LHCN-M2 (cell line): Measurements from ENCODE around the gene WASF2. TPM values are rescaled to one million over a fixed set of nuclear protein-coding genes. Genes with fewer than 3 reads are reported as not detected.

Experiments used
- DNase-seq: peaks from one replicate; pipeline ENCODE4 v3.0.0-alpha.2; 2012; ENCODE audit warnings: low read depth
- total RNA-seq: library from RNA; depleted of rRNA; stranded (reverse); fragments of >200 nt; gene quantifications from 2 replicates; pipeline ENCODE4 v1.2.3, GENCODE V29; 2014

Gene WASF2
- total RNA-seq, 1 experiment from 2014 or later = 31.0 TPM

DNA sequence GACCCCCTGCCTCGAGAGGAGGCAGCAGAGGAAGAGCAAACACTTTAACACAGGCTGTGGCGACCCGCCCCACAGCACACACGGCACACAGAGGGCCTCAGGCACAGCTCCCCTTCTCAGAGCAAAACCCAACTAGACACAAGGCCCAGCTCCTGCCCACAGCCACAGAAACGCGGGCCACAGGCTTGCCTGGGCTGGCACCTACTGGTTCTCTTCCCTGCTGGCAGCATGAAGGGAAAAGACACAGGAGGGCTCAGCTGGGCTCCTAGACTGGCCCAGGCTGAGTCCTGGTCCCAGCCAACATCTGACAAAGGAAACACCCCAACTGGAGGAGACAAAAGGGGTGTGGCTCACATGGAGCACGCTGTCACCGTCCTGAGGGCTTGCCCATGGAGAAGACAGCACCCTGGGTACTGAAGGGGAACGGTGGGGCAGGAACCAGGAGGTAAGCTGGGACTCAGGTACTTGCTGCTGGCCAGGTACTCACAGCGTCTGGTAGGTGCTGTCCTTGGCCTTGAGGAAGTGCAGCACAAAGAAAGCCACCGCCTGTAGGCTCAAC lies 110.3 kb downstream of the WASF2 start:
- DNase-seq = no peak

DNA sequence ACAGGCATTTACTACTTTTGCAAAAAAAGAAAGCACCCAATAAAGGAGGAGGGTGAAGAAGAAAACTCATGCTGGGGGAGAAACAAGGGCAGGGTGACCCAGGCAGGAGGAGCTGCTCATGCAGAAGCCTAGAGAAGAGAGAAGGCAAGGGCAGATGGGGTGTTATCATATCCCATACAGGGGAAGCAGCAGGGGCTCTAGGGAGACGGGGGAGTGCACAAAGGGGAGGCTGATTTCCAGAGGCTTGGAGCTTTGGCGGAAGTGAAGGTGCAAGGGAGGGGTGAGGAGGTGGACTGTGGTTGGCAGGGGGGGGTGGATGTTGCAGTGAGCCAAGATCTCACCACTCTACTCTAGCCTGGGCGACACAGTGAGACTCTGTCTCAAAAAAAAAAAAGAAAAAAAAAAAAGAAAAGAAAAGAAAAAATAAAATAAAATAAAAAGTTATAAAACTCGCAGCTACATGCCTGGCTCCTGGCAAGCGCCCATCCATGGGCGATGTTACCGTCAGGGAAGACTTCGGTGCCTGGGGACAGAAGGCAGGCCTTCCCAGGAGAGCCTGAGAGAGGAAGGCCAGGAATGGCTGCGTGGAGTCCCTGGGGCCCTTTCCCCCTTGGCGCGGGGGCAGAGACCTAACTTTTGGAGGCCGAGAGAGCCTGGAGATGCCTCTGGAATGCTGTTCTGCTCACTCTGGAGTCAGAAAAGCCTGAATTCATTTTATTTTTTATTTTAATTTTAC lies 112.0 kb downstream of the WASF2 start:
- no peak for DNase-seq

DNA sequence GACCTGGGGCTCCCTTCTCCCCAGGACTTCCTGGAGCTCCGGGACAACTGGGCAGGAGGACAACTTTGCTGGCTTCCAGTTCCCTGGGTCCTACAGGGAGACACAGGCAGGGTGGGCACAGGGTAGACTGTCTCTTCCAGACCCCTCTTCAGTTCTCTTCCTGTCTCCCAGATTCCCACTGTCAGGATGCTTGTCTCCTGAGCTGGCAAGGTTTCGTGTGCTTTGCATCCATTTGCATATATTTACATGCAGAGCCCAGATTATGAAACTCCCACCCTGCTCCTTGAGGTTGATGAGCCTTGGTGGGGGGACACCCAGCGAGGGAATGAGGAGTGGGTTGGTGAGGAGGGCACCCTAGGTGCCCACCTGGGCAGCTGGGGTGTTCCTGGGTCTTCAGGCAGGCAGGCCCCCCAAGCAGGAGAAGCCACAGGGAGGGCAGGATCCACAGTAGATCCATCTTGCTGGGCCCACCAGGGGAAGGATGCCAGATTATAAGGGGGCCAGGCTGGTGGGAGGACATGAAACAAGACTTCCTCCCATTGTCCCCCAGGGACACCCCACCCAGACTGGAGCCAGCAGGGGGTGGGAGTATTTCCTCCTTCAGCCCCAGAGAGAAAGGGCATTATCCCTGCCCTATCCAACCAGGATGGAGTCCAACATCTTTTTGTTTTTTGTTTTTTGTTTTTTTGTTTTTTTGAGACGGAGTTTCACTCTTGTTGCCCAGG lies 115.4 kb downstream of the WASF2 start, which contains the start of gene FCN3:
Gene FCN3, minus strand, starts transcription at position 463 of the 725 bp plus-strand sequence. Its CDS starts 6 bp downstream, at position 457.
- DNase-seq = no peak

DNA sequence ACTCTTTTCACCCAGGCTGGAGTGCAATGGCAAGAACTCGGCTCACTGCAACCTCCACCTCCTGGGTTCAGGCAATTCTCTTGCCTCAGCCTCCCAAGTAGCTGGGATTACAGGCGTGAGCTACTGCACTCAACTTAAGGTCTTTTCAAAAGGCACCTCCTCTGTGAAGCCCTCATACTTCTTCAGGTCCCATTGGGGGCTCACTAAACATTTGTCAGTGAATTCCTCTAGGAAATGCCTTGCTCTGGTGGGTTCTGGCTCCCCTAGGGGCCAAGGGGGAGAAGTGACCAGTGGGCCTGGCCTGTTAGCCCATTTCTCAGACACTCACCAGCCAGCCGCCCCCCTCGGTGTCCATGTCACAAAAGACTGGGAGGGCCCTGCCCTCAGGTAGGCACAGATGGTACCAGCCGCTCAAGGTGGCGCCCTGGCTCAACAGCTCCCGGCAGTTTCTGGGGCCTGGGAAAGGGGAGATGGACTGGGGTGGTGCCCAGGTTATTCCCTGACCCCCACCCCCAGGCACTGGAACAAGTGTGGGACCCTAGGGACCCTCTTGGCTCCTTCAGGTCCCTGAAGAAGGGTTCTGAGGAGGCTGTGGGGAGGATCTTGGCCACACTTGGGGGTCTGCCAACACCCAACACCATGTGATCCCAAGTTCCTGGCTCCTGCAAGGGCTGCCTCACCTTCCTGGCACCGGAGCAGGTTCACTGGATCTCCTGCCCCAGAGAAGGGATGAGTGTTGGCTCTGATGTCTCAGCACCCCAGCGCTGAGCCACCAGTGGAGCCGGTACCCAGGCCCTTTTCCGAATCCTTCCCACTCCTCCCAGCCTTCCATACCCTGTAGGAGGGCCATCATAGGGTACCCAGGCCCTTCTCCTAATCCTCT lies 116.9 kb downstream of the WASF2 start:
- DNase-seq = no peak

DNA sequence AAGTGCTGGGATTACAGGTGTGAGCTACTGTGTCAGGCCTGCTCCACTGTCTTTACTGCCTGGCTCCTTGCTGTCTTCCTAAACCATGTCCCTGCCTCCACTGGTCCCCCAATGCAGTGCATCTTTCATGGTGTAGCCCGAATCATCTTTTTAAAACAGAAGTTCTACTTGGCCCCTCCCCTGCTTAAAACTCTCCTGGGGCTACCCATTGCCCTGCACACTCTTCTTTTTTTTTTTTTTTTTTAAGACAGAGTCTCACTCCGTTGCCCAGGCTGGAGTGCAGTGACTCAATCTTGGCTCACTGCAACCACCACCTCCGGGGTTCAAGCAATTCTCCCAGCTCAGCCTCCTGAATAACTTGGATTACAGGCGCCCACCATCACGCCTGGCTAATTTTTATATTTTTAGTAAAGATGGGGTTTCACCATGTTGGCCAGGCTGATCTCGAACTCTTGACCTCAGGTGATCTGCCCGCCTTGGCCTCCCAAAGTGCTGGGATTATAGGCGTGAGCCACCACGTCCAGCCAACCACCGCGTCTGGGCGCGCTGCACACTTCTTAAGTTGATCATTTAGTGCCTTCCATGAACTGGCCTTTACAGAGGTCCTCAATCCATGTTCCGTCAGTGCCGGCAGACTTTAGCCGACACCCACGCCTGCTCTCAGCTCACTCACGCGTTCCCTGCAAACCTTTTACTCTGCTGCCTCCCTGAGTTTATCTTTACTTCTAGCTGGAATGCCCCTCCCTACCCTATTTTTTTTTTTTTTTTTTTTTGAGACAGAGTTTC lies 117.8 kb downstream of the WASF2 start:
- no peak for DNase-seq

DNA sequence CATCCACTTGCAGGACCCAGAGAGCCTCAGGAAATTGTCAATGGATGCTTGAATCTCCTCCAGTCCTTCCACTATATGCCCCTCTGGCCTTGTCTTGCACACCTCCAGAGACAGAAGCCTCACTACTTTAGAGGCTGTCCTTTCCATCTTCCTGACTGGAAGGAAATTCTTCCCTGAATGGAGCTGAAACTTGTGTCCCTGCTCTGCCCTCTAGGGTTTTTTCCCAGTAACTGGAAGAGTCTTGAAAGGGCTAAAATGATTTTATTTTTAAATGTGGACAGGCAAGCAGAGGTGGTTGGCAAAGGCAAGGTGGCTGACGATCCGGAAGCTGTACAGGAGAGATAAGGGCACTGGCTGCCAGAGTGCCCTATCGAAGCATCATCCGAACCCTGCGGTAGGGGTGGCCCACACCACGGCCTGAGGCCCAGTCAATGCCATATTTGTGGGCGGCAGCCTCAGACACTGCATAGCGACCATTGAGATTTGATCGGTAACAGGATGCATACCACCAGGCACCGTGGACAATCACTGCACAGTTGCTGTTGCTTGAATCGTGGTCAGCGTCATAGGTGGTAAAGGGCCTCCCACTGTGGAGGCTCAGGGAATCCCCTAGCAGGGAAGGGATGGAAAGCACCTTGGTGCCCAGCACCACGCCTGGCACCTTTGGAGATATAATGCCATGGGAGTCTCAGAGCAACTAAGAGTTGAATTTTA lies 120.9 kb downstream of the WASF2 start:
- peak; percentile 40 for DNase-seq

DNA sequence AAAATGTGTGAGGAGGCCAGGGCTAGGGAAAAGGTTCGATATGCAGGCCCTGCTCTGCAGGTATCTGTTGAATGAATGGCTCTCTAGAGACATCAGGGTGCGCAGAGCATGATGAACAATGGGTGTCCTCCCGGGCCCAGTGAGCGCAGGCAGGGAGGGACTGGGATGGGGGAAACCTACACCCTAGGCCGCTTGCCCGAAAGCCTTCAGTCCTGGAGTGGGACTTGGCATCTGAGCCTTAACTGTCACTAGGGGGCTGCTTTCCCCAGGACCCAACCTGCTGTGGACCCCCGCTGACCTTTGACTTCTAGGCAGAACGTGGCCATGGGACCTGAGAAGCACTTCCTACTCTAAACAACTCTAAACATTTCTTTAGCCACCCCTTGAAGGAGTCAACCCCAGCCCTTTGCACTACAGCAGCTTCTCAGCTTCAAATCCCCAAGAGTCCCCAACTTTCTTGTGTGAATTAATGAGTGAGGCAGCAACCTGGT lies 122.8 kb downstream of the WASF2 start:
- DNase-seq = no peak

DNA sequence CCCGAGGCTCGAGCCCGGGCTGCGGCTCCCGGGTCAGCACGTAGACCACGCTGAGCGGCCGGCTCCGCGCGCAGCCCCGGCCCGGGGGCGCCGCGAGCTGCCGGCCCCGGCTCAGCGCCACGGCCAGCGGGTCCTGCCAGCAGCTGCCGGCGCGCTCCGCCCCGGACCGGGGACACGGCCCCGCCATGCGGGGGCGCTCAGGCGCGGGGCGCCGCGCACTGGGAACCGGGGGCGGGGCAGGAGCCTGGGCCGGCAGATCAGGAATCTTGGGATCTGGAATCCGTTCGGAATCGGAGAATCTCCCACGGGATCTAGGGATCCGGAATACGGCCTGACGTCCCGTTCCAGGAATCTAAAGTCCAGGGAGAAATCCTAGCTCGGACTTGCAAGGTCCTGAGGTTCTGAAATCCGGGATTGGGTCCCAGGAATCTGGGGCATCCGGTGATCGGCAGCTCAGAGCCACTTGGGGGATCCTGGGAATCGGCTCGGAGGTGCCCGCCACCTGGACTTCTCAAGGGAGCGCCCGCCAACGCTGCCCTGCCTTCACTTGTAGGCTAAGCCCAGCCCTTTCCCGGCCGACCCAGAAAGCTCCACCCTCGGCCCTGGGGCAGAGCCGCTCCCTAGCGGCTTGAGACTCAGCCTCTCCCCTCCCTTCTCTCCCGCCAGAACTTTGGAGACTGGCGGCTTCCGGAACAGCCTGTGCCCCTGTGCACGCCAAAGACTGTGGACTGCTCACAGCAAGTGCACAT lies 123.4 kb downstream of the WASF2 start, which contains the start of gene MAP3K6:
Gene MAP3K6, minus strand, starts transcription at position 551 of the 749 bp plus-strand sequence. Its CDS starts 364 bp downstream, at position 187.
- DNase-seq = peak; percentile 86

DNA sequence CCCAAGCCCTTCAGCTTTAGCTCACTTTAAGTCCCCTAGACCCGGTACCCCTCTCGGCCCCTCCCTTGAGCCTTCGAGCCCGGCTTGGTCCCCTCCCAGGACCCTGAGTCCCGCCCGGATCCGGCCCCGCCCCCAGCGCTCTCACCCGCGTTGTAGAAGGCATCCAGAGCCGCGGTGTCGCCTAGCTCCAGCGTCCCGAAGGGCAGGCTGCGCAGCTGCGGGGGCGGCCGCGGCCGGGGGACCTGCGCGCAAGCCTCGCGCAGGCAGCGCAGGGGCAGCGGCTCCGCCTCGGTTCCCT lies 123.9 kb downstream of the WASF2 start:
- DNase-seq = peak; percentile 79

DNA sequence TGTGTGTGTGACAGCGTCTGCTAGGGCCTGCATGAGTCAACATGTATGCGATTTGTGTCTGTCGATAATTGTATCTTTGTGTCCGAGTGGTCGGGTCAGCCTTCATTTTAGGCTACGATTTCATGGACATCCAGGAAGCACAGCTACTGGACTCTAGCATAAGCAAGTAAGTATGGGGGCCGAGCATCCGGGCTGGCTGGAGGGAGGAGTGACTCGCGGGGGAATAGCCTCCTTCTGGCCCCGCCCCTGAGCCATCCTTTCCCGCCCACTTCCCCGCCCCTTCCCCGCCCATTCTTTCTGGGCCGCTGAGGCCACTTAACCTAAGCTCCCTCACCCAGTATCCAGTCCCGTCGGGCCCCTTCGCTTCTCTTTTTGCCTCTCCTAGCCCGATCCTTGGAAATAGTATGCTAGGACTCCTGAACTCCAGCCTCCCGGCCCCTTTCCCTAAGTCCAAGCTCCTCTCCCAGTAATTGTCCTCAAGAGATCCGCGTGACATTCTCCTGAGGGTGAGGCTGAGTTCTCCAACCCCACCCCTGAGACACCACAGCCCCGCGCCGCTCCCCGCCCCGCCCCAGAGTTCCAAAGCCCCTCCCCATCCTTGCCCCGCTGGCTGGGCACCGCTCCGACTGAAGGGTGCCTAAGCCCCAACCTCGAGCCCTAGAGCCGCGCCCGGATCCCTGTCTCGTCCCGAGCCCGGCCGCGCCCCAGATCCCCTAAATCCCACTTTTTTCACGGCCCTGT lies 124.4 kb downstream of the WASF2 start:
- peak; percentile 87 for DNase-seq

DNA sequence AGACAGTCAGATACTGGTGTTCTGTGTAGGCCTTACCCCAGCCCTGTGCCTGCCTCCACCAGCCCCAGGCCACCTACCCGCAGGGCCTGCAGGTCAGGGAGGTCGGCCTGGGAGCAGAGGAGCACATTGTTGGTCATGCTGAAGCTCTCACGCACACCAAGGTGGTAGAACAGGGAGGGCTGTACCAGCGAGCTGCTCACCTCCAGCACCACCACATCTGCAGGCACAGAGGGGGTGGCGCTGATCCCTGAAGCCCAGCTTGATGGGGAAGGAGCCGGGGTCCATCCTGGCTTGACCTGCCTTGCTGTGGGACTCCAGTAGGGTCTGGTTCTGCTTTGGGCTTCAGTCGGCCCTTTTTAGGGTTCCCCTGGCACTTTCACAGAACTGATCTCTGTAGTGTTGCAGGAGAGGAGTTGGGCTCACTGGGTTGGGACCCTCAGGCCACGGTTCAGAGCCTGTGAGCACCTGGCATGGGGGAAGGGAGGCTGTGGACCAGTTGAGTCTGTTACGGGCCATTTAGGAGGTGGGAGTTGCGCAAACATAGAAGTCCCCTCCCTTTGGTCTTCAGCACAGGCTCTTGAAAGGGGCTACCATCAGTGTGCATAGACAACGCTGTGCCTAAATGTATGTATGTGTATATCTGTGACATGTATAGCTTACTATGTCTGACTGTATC lies 125.1 kb downstream of the WASF2 start:
- no peak for DNase-seq

DNA sequence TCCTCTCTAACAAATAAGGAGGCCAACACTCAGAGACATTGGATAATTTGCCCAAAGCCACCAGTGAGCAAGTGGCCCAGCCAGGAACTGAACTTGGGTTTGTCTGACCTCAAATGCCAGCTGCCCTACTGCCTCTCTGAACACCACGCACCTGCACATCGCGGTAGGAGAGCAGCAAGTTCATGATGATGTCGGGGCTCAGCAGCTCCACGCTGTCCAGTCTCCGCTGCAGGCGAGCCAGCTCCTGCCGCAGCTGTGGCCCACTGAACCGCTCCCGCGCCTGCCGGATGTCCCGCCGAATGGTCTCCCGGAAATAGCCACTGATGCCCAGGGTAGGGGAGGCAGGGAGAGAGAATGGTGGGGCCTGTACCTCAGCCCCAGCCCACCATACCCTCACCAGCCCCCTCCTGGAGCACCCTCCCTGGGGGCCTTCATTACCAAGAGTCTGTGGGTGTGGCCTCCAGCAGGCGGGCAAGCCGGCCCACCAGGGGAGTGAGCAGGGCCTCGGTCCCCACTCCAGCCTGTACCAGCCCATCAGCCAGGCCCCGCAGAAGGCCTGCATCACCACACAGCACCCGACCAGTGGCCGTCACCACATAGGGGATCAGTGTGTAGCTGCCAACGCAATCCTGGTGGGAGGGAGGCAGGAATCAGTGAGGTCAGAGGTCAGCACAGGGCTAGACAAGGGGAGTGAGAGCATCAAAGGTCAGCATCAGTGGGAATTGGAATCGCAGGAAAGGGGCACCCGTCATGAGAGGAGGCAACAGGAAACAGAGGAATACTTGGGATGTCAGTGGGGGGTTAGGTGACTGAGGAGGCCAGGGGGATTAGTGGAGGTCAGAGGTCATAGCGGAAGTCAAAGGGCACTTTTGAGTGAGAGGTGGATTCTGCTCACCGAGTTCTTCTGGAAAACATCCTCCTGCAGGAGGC lies 125.9 kb downstream of the WASF2 start:
- DNase-seq = no peak

DNA sequence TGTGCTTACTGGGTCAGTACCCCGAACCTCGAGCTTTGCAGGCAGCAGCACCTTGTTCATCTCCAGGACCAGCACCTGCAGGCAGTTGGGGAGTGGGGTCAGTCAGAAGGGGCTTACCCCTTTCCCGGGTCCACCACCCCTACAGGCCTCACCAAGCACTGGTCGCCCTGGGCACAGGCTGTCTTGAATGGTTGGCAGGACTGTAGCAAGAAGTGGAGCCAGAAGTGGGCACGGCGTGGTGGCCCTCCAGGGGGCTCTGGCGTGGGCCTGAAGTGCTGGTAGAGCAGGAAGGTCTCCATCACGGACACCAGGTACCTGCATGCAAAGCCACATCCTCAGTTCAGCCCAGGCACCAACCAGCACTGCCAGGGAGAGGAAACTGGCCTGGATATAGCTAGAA lies 128.4 kb downstream of the WASF2 start:
- no peak for DNase-seq

DNA sequence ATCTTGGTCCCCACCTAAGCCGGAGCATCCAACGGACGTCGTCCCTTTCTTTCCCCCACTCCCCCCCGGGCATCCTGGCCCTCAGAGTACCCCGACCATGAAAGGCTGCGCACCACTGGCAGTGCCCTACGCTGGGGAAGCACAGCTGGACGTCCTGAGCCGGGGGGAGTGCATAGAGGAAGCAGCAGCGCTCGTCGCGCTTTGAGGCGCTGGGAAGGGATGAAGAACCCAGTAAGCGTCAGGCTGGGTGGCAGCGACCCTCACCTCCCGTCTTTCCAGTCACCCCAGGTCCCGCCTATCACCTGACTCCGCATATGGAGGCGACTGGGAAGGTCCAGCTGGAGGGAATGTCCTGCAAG lies 128.9 kb downstream of the WASF2 start:
- DNase-seq = no peak

DNA sequence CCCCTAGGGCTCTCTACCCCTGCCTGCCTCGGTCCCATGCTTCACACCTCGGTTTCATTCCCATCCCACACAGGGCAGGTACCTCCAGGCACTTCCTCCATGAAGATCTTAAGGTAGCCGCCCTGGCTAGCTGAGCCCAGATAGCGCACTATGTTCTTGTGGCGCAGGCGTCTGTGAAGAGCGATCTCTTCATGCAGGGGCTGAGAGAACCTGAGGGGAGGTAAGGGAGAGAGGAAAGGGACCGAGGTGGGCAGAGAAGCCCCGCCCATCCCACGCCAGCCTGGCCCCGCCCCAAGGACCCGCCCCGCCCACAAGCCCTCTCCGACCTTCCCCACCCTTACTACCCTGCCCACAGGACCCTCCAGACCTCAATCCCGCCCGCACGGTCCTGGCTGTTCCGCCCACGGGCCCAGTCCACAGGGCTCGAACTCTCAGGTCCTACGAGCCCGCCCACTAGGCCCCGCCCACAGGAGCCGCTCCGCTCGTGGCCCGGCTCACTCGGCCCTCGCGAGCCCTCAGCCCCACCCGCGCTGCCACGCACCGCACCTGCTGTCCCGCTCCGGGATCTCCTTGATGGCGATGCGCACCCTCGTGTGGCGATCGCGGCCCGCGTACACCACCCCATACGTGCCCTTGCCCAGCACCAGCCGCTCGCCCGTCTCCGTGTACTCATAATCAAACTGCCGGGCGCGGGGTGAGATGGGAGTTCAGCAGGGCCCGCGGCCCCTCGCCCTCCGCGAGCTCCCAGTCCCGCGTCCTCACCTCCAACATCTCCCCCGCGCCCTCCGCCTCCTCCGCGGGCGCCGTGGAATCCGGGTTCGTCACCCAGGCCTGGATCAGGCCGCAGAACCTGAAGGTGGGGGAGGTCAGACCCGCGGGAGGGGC lies 129.6 kb downstream of the WASF2 start:
- no peak for DNase-seq

DNA sequence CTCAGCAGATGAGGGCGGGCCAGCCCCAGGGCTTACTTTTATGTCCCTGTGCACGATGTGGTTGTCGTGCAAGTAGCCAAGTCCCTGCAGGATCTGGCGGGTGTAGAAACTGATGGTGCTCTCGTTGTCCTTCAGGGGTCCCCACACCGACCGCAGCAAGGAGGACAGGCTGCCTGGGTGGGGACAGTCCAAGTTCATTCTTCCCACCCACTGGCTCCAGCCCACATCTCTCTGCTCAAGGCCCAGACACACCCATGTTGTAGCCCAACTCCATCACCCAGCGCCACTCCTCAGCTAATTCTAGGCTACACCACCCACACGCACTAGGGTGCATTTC lies 130.2 kb downstream of the WASF2 start:
- no peak for DNase-seq
